ENCODE measurements around the gene AHDC1. TPM values are rescaled to one million over a fixed set of nuclear protein-coding genes. Genes with fewer than 3 reads are reported as not detected.

AHDC1 gene
- total and polyA plus RNA-seq, 2 of the 13 experiments (the other 11 are each of a cell fraction or from before 2014, with no cell fraction given) = 1.0 to 2.7 TPM

DNA sequence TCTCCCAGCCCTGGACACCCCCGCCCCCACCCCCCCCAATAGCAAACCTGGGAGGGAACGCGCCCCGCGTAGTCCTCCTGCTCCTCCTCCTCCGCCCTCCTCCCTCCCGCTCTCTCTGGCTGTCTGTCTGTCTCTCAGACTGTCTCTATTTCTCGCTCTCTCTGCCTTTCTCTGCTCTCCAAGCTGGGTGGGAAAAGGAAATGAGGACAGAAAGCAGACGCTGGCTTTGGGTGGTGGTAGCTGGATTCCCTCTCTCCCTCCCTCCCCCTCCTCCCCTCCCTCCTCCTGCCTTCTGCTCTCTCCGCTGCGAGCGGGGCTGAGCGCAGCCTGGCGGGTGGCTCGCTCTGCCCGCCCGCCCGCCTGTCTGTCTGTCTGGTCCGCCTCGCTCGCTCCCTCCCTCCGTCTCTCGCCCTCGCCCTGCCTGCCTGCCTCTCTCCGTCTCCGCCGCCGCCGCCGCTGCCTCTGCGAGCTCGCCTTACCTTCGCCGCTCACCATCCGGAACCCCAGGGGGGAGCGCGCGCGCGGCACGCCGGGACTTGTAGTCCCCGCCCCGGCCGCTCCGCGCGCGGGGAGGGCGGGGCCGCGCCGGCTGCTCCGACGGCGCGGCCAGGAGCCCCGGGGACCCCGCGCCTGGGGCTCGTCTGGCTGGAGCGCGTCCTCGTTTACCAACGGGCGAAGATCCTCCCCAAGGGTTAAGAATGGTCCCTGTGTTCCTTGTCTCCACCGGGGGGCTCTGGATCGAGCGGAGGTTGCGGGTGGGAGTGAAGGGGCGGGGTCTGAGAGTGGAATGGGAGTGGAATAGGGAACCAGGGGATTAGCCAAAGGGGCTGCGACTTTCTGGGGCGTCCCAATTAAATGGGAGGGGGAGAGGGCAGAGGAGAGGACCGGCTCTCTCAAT, at the start of gene AHDC1 (continued):
- TF ChIP-seq, protein P1, sequence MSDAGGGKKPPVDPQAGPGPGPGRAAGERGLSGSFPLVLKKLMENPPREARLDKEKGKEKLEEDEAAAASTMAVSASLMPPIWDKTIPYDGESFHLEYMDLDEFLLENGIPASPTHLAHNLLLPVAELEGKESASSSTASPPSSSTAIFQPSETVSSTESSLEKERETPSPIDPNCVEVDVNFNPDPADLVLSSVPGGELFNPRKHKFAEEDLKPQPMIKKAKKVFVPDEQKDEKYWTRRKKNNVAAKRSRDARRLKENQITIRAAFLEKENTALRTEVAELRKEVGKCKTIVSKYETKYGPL (CRISPR knock-in tag; IDR thresholded peaks at IDR 0.05) = no peak
- TF ChIP-seq, protein P2, sequence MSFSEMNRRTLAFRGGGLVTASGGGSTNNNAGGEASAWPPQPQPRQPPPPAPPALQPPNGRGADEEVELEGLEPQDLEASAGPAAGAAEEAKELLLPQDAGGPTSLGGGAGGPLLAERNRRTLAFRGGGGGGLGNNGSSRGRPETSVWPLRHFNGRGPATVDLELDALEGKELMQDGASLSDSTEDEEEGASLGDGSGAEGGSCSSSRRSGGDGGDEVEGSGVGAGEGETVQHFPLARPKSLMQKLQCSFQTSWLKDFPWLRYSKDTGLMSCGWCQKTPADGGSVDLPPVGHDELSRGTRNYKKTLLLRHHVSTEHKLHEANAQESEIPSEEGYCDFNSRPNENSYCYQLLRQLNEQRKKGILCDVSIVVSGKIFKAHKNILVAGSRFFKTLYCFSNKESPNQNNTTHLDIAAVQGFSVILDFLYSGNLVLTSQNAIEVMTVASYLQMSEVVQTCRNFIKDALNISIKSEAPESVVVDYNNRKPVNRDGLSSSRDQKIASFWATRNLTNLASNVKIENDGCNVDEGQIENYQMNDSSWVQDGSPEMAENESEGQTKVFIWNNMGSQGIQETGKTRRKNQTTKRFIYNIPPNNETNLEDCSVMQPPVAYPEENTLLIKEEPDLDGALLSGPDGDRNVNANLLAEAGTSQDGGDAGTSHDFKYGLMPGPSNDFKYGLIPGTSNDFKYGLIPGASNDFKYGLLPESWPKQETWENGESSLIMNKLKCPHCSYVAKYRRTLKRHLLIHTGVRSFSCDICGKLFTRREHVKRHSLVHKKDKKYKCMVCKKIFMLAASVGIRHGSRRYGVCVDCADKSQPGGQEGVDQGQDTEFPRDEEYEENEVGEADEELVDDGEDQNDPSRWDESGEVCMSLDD (CRISPR knock-in tag; IDR thresholded peaks at IDR 0.05; ENCODE audit: borderline replicate concordance) = no peak; the same call in 1 of the 2 replicates
- TF ChIP-seq HNF4G (IDR thresholded peaks at IDR 0.05; ENCODE audit: borderline replicate concordance, low read depth, low read length) (peak; percentile 22; the same call in 1 of the 2 replicates), HNF4G (CRISPR knock-in tag; IDR thresholded peaks at IDR 0.05; ENCODE audit: borderline replicate concordance, low read depth) (no peak), KDM2A (CRISPR knock-in tag; IDR thresholded peaks at IDR 0.05; ENCODE audit: borderline replicate concordance, low read depth) (peak; percentile 61), ISL2 (CRISPR knock-in tag; IDR thresholded peaks at IDR 0.05) (0 out of 2 replicates have a peak, but pooled peaks have one; percentile 24), ONECUT2 (CRISPR knock-in tag; IDR thresholded peaks at IDR 0.05) (no peak), KAT7 (CRISPR knock-in tag; IDR thresholded peaks at IDR 0.05; ENCODE audit: borderline replicate concordance) (peak; percentile 30; the same call in 1 of the 2 replicates), ZNF773 (CRISPR knock-in tag; IDR thresholded peaks at IDR 0.05; ENCODE audit: borderline replicate concordance) (no peak), ZNF883 (CRISPR knock-in tag; IDR thresholded peaks at IDR 0.05; ENCODE audit: not compliant biosample characterization) (no peak), FOXO1 (CRISPR knock-in tag; IDR thresholded peaks at IDR 0.05) (0 out of 2 replicates have a peak, but pooled peaks have one; percentile 17)
- TF ChIP-seq, protein P3, sequence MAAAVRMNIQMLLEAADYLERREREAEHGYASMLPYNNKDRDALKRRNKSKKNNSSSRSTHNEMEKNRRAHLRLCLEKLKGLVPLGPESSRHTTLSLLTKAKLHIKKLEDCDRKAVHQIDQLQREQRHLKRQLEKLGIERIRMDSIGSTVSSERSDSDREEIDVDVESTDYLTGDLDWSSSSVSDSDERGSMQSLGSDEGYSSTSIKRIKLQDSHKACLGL (CRISPR knock-in tag; IDR thresholded peaks at IDR 0.05) = no peak; the same call in 1 of the 2 replicates
- TF ChIP-seq, protein P4, sequence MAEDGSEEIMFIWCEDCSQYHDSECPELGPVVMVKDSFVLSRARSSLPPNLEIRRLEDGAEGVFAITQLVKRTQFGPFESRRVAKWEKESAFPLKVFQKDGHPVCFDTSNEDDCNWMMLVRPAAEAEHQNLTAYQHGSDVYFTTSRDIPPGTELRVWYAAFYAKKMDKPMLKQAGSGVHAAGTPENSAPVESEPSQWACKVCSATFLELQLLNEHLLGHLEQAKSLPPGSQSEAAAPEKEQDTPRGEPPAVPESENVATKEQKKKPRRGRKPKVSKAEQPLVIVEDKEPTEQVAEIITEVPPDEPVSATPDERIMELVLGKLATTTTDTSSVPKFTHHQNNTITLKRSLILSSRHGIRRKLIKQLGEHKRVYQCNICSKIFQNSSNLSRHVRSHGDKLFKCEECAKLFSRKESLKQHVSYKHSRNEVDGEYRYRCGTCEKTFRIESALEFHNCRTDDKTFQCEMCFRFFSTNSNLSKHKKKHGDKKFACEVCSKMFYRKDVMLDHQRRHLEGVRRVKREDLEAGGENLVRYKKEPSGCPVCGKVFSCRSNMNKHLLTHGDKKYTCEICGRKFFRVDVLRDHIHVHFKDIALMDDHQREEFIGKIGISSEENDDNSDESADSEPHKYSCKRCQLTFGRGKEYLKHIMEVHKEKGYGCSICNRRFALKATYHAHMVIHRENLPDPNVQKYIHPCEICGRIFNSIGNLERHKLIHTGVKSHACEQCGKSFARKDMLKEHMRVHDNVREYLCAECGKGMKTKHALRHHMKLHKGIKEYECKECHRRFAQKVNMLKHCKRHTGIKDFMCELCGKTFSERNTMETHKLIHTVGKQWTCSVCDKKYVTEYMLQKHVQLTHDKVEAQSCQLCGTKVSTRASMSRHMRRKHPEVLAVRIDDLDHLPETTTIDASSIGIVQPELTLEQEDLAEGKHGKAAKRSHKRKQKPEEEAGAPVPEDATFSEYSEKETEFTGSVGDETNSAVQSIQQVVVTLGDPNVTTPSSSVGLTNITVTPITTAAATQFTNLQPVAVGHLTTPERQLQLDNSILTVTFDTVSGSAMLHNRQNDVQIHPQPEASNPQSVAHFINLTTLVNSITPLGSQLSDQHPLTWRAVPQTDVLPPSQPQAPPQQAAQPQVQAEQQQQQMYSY (CRISPR knock-in tag; IDR thresholded peaks at IDR 0.05) = no peak; the same call in 1 of the 2 replicates
- TF ChIP-seq, protein P5, sequence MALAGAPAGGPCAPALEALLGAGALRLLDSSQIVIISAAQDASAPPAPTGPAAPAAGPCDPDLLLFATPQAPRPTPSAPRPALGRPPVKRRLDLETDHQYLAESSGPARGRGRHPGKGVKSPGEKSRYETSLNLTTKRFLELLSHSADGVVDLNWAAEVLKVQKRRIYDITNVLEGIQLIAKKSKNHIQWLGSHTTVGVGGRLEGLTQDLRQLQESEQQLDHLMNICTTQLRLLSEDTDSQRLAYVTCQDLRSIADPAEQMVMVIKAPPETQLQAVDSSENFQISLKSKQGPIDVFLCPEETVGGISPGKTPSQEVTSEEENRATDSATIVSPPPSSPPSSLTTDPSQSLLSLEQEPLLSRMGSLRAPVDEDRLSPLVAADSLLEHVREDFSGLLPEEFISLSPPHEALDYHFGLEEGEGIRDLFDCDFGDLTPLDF (CRISPR knock-in tag; IDR thresholded peaks at IDR 0.05) = no peak
- TF ChIP-seq, protein P6, sequence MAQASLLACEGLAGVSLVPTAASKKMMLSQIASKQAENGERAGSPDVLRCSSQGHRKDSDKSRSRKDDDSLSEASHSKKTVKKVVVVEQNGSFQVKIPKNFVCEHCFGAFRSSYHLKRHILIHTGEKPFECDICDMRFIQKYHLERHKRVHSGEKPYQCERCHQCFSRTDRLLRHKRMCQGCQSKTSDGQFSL (CRISPR knock-in tag; IDR thresholded peaks at IDR 0.05) = peak; percentile 81
- TF ChIP-seq, protein P7, sequence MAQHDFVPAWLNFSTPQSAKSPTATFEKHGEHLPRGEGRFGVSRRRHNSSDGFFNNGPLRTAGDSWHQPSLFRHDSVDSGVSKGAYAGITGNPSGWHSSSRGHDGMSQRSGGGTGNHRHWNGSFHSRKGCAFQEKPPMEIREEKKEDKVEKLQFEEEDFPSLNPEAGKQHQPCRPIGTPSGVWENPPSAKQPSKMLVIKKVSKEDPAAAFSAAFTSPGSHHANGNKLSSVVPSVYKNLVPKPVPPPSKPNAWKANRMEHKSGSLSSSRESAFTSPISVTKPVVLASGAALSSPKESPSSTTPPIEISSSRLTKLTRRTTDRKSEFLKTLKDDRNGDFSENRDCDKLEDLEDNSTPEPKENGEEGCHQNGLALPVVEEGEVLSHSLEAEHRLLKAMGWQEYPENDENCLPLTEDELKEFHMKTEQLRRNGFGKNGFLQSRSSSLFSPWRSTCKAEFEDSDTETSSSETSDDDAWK (CRISPR knock-in tag; IDR thresholded peaks at IDR 0.05) = no peak

Data from HepG2 (cell line).